ENCODE results near the gene MTX1.

The MTX1 gene

DNA sequence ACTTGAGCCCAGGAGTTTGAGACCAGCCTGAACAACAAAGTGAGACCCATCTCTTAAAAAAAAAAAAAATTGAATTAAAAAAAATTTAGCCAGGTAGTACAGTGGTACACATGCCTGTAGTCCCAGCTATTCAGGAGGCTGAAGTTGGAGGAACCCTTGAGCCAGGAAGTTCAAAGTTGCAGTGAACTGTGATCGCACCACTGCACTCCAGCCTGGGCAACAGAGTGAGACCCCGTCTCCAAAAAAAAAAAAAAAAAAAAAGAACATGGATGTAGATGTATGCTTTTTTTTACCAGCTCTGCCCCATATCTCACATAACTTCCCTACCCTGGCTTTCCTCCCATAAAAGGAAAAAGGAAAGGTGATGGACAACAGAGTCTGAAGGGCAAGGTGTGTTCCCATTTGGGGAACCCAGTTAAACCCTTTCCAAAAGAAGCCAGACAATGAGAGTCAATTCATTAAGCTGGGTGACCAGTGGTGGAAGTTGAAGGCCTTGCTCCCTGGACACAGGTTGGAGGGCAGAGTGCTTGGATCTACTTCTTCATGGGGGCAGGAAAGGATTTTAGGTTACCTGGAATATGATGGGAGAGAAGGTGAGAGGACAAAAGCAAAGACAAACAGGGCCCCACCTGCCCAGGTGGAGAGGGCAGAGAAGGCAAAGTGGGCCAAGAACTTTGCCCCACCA lies 38.3 kb upstream of the MTX1 start (continued):
- TF ChIP-seq TCF4 (CRISPR knock-in tag; IDR thresholded peaks at IDR 0.05; ENCODE audit: borderline replicate concordance) (no peak), ARNTL (CRISPR knock-in tag; IDR thresholded peaks at IDR 0.05; ENCODE audit: borderline replicate concordance, low read depth) (no peak), ZNF8 (CRISPR knock-in tag; IDR thresholded peaks at IDR 0.05) (no peak), ISL1 (CRISPR knock-in tag; IDR thresholded peaks at IDR 0.05) (no peak)
- TF ChIP-seq, protein P1, sequence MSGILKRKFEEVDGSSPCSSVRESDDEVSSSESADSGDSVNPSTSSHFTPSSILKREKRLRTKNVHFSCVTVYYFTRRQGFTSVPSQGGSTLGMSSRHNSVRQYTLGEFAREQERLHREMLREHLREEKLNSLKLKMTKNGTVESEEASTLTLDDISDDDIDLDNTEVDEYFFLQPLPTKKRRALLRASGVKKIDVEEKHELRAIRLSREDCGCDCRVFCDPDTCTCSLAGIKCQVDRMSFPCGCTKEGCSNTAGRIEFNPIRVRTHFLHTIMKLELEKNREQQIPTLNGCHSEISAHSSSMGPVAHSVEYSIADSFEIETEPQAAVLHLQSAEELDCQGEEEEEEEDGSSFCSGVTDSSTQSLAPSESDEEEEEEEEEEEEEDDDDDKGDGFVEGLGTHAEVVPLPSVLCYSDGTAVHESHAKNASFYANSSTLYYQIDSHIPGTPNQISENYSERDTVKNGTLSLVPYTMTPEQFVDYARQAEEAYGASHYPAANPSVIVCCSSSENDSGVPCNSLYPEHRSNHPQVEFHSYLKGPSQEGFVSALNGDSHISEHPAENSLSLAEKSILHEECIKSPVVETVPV (CRISPR knock-in tag; IDR thresholded peaks at IDR 0.05): no peak

DNA sequence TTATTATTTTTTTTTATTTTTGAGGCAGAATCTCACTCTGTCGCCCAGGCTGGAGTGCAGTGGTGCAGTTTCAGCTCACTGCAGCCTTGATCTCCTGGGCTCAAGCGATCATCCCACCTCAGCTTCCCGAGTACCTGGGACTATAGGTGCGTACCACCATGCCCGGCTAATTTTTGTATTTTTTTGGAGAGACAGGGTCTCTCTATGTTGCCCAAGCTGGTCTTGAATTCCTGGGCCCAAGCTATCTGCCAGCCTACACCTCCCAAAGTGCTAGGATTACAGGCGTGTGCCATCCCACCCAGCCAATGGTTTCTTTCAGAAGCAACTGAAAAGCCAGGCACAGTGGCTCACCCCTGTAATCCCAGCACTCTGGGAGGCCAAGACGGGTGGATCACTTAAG lies 37.7 kb upstream of the MTX1 start:
- no peak for TF ChIP-seq TOX (CRISPR knock-in tag; IDR thresholded peaks at IDR 0.05; ENCODE audit: borderline replicate concordance)
- TF ChIP-seq, protein P2, sequence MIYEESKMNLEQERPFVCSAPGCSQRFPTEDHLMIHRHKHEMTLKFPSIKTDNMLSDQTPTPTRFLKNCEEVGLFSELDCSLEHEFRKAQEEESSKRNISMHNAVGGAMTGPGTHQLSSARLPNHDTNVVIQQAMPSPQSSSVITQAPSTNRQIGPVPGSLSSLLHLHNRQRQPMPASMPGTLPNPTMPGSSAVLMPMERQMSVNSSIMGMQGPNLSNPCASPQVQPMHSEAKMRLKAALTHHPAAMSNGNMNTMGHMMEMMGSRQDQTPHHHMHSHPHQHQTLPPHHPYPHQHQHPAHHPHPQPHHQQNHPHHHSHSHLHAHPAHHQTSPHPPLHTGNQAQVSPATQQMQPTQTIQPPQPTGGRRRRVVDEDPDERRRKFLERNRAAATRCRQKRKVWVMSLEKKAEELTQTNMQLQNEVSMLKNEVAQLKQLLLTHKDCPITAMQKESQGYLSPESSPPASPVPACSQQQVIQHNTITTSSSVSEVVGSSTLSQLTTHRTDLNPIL (CRISPR knock-in tag; IDR thresholded peaks at IDR 0.05; ENCODE audit: low read depth): no peak
- TF ChIP-seq, protein P3, sequence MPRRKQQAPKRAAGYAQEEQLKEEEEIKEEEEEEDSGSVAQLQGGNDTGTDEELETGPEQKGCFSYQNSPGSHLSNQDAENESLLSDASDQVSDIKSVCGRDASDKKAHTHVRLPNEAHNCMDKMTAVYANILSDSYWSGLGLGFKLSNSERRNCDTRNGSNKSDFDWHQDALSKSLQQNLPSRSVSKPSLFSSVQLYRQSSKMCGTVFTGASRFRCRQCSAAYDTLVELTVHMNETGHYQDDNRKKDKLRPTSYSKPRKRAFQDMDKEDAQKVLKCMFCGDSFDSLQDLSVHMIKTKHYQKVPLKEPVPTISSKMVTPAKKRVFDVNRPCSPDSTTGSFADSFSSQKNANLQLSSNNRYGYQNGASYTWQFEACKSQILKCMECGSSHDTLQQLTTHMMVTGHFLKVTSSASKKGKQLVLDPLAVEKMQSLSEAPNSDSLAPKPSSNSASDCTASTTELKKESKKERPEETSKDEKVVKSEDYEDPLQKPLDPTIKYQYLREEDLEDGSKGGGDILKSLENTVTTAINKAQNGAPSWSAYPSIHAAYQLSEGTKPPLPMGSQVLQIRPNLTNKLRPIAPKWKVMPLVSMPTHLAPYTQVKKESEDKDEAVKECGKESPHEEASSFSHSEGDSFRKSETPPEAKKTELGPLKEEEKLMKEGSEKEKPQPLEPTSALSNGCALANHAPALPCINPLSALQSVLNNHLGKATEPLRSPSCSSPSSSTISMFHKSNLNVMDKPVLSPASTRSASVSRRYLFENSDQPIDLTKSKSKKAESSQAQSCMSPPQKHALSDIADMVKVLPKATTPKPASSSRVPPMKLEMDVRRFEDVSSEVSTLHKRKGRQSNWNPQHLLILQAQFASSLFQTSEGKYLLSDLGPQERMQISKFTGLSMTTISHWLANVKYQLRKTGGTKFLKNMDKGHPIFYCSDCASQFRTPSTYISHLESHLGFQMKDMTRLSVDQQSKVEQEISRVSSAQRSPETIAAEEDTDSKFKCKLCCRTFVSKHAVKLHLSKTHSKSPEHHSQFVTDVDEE (CRISPR knock-in tag; IDR thresholded peaks at IDR 0.05): no peak
- ATAC-seq: no peak

DNA sequence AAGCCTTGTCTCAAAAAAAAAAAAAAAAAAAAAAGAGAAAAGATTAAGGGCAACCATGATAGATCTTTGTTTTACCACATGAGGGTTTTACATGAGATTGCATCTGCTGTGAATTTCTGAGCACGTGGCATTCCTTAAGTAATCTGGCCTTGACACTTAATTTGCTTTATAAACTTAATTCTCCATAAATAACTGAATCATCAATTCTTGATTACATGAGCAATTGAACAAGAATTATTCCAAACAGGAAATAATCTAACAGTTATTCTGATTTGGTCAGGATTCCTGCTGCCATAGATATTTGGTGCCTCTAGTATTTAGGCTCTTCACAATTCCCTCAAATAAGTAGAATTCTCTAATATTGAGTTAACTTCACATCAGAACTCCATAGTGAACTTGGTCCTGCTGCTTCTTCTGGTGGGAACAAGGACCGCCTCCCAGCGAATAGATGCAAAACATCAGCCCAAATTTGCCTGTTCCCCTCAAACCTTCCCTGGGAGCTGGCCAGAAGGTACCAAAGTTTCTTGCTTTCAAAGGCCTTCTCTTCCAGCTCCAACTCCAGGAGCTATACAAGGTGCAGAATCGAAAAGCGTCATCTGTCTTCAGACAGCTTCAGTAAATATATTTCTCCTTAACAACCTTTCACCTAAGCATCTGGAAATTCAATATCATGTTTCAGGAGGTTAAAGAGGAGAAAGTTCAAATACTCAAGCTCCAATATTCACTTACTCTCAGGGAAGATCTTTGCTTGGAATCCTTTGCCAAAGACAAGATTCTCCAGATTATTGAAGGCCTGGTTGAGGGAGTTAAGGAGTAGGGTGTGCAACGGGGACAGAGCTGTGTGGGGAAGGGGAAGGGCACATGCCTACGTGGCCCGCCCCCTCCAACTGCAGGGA lies 36.4 kb upstream of the MTX1 start:
- ATAC-seq: no peak; the same call in 2 of the 3 replicates
- no peak for TF ChIP-seq ISL1 (CRISPR knock-in tag; IDR thresholded peaks at IDR 0.05)
- no peak for TF ChIP-seq TCF4 (CRISPR knock-in tag; IDR thresholded peaks at IDR 0.05; ENCODE audit: borderline replicate concordance)
- TF ChIP-seq ZNF70 (CRISPR knock-in tag; IDR thresholded peaks at IDR 0.05): peak; percentile 91
- no peak for TF ChIP-seq OSR1 (CRISPR knock-in tag; IDR thresholded peaks at IDR 0.05)
- TF ChIP-seq RARB (CRISPR knock-in tag; IDR thresholded peaks at IDR 0.05): no peak
- no peak for TF ChIP-seq TOX (CRISPR knock-in tag; IDR thresholded peaks at IDR 0.05; ENCODE audit: borderline replicate concordance)
- TF ChIP-seq, protein P4, sequence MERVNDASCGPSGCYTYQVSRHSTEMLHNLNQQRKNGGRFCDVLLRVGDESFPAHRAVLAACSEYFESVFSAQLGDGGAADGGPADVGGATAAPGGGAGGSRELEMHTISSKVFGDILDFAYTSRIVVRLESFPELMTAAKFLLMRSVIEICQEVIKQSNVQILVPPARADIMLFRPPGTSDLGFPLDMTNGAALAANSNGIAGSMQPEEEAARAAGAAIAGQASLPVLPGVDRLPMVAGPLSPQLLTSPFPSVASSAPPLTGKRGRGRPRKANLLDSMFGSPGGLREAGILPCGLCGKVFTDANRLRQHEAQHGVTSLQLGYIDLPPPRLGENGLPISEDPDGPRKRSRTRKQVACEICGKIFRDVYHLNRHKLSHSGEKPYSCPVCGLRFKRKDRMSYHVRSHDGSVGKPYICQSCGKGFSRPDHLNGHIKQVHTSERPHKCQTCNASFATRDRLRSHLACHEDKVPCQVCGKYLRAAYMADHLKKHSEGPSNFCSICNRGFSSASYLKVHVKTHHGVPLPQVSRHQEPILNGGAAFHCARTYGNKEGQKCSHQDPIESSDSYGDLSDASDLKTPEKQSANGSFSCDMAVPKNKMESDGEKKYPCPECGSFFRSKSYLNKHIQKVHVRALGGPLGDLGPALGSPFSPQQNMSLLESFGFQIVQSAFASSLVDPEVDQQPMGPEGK (CRISPR knock-in tag; IDR thresholded peaks at IDR 0.05; ENCODE audit: borderline replicate concordance): no peak
- no peak for TF ChIP-seq CSDC2 (CRISPR knock-in tag; IDR thresholded peaks at IDR 0.05)

DNA sequence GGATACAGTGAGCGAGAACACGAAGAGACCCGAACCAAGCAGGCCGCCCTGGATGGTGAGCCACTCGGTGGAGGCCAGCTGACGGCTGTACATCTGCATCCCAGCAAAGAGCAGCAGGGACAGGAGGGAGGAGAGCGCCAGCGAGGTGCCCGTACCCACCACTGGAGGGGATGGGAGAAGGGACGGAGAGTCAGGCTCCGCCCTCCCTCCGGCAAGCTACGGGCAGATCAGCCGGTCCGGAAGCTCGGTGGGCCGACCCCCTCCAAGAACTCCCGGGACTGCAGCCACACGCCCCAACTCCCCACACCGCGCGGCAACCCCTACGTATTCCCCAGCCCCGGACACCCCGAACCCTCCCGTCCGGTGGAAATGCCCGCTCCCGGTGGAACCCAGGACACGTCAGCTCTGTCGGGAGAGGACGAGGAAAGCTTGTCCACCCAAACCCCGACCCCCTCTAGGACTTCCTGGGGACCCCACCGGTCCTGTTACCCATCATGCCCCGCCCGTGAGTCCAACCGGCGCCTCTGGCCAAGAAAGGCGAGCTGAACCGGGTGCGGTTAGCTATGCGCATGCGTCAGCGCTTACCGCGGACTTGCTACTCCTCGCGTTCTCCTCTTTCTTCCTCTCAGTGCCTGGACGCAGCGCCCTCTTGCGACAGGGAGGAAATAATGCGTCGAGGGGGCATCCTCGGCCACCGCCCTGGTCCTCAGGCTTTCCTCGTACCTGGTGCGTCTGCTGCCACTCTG lies 35.6 kb upstream of the MTX1 start, which contains the start of gene KRTCAP2:
KRTCAP2 (minus strand) TSS at position 573 of the 746 bp plus-strand sequence; CDS start at position 493, 80 bp downstream.
- TF ChIP-seq, protein P5, sequence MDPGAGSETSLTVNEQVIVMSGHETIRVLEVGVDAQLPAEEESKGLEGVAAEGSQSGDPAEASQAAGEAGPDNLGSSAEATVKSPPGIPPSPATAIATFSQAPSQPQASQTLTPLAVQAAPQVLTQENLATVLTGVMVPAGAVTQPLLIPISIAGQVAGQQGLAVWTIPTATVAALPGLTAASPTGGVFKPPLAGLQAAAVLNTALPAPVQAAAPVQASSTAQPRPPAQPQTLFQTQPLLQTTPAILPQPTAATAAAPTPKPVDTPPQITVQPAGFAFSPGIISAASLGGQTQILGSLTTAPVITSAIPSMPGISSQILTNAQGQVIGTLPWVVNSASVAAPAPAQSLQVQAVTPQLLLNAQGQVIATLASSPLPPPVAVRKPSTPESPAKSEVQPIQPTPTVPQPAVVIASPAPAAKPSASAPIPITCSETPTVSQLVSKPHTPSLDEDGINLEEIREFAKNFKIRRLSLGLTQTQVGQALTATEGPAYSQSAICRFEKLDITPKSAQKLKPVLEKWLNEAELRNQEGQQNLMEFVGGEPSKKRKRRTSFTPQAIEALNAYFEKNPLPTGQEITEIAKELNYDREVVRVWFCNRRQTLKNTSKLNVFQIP (CRISPR knock-in tag; IDR thresholded peaks at IDR 0.05; ENCODE audit: borderline replicate concordance, low read depth): no peak
- TF ChIP-seq, protein P3 (CRISPR knock-in tag; IDR thresholded peaks at IDR 0.05): no peak
- no peak for TF ChIP-seq ARNTL (CRISPR knock-in tag; IDR thresholded peaks at IDR 0.05; ENCODE audit: borderline replicate concordance, low read depth)
- no peak for TF ChIP-seq ZFP30 (CRISPR knock-in tag; IDR thresholded peaks at IDR 0.05)
- no peak for TF ChIP-seq CSDC2 (CRISPR knock-in tag; IDR thresholded peaks at IDR 0.05)
- no peak for TF ChIP-seq ZNF565 (CRISPR knock-in tag; conservative IDR thresholded peaks at IDR 0.05; ENCODE audit: low read depth)
- no peak for TF ChIP-seq TOX (CRISPR knock-in tag; IDR thresholded peaks at IDR 0.05; ENCODE audit: borderline replicate concordance)

More for the DNA sequence above, 35.6 kb upstream of the MTX1 start, which contains the start of gene KRTCAP2:
- ATAC-seq: peak; percentile 78
